Testis (tissue), 2 donors: Measurements from ENCODE around the gene NKAIN2.

Experiments used
- POLR2A ChIP-seq: fragments of 450-650 bp; IDR thresholded peaks from one replicate; pipeline ENCODE4 v1.6.1; 2017; ENCODE audit warnings: antibody characterized with exemption, mild to moderate bottlenecking, moderate library complexity
- TF ChIP-seq, protein P1 (sequence below), 3 experiments: fragments of 450-650 bp in 2 of 3; fragments of 200-600 bp in 1 of 3; sonication (generic) in 1 of 3; IDR thresholded peaks; one replicate each; pipeline ENCODE4 v1.5.1; 2016 to 2019; ENCODE audit warnings: antibody characterized with exemption in 3 of 3, mild to moderate bottlenecking in 2 of 3, moderate library complexity in 1 of 3

- TF ChIP-seq, protein P1, sequence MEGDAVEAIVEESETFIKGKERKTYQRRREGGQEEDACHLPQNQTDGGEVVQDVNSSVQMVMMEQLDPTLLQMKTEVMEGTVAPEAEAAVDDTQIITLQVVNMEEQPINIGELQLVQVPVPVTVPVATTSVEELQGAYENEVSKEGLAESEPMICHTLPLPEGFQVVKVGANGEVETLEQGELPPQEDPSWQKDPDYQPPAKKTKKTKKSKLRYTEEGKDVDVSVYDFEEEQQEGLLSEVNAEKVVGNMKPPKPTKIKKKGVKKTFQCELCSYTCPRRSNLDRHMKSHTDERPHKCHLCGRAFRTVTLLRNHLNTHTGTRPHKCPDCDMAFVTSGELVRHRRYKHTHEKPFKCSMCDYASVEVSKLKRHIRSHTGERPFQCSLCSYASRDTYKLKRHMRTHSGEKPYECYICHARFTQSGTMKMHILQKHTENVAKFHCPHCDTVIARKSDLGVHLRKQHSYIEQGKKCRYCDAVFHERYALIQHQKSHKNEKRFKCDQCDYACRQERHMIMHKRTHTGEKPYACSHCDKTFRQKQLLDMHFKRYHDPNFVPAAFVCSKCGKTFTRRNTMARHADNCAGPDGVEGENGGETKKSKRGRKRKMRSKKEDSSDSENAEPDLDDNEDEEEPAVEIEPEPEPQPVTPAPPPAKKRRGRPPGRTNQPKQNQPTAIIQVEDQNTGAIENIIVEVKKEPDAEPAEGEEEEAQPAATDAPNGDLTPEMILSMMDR (IDR thresholded peaks at IDR 0.05), result no peak
- no peak for TF ChIP-seq POLR2A
These were observed 899.9 kb downstream of the NKAIN2 start for GRCh38 chr6:124703541-124703940.
